A549 (cell line): ENCODE results near the gene RPGRIP1.
A peak's percentile ranks its signal among the peaks of the same experiment; 100 is the strongest.

Source experiments
- CTCF ChIP-seq: fragments of >200 bp; sonication (Bioruptor Twin); formaldehyde crosslinking; IDR thresholded peaks from 3 replicates; pipeline ENCODE4 v1.5.1; 2016
- HMGXB4 ChIP-seq: fragments of 250-450 bp; sonication (Bioruptor Pico); IDR thresholded peaks from 2 replicates; pipeline ENCODE4 v1.5.0; 2021; ENCODE audit warnings: mild to moderate bottlenecking, moderate library complexity, borderline replicate concordance
- KDM1A ChIP-seq: fragments of 200-600 bp; sonication (generic); IDR thresholded peaks from 2 replicates; pipeline ENCODE4 v1.6.1; 2016; ENCODE audit warnings: low read depth, mild to moderate bottlenecking
- PHF8 ChIP-seq: fragments of 200-600 bp; sonication (generic); IDR thresholded peaks from 2 replicates; pipeline ENCODE4 v1.6.1; 2016; ENCODE audit warnings: low read depth, mild to moderate bottlenecking, antibody characterized with exemption, moderate library complexity, borderline replicate concordance
- POLR2A ChIP-seq: IDR thresholded peaks from 2 replicates; pipeline ENCODE4 v1.6.1; 2012; ENCODE audit warnings: mild to moderate bottlenecking, low read length
- POLR2AphosphoS2 ChIP-seq: conservative IDR thresholded peaks from 2 replicates; pipeline ENCODE4 v1.6.1; 2012; ENCODE audit warnings: low read length, improper control_type of control experiment, inconsistent platforms

- no peak for TF ChIP-seq POLR2A
- no peak for TF ChIP-seq POLR2AphosphoS2
- TF ChIP-seq HMGXB4 (CRISPR knock-in tag) = no peak
- peak; percentile 53 for TF ChIP-seq CTCF
- no peak for TF ChIP-seq PHF8
- TF ChIP-seq KDM1A = no peak
Observed at GRCh38 chr14:21241218-21241819, 38.6 kb upstream of the RPGRIP1 start.
